HCT116 (cell line): ENCODE data around the gene PKP3.

ENCODE experiments used
- EZH2 ChIP-seq: fragments of 200-600 bp; sonication (generic); IDR thresholded peaks from 2 replicates; pipeline ENCODE4 v1.6.1; 2017; ENCODE audit warnings: antibody characterized with exemption, mixed run types
- POLR2AphosphoS5 ChIP-seq: IDR thresholded peaks from 2 replicates; pipeline ENCODE4 v1.6.1; 2011; ENCODE audit warnings: mild to moderate bottlenecking, low read depth, low read length, moderate library complexity
- TF ChIP-seq, protein P1 (sequence below), 3 experiments: fragments of 200-600 bp in 1 of 3; sonication (generic) in 1 of 3; IDR thresholded peaks in 2 of 3; conservative IDR thresholded peaks in 1 of 3; 2 replicates each; pipeline ENCODE4 v1.5.1; 2012 to 2017; ENCODE audit warnings: low read depth in 2 of 3, low read length in 2 of 3, antibody characterized with exemption in 1 of 3, borderline replicate concordance in 1 of 3, control low read depth in 1 of 3, mild to moderate bottlenecking in 1 of 3, mixed read lengths in 1 of 3, mixed run types in 1 of 3, moderate library complexity in 1 of 3; ENCODE audit not compliant: insufficient read depth in 1 of 3

DNA sequence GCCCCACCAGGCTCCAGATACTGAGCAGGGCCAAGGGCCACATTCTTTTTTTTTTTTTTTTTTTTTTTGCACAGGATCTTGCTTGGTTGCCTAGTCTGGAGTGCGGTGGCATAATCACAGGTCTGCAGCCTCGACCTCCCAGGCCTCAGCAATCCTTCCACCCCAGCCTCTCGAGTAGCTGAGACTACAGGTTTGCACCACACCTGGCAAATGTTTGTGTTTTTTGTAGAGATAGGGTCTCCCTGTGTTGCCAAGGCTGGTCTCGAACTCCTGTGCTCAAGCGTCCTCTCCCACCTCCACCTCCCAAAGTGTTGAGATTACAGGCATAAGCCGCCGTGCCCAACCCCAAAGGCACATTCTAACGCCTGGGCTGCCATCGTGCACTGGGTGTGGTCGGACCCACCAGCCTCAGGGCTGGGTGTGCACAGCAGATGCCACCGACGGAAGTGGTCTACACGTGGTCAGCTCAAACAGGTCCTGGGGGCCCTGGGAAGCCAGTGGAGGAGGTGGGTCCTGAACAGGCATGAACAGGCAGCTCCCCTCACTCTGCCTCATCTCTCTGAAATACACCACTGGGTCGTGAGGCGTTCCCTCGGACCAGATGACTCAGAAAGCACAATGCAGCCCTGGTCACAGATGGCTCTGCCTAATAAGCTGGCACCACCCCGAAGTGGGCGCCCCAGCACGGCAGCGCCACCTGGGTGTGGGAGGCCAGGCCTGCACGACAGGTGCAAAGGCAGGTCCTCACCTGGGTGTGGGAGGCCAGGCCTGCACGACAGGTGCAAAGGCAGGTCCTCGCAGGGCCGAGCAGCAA, 29.9 kb upstream of the PKP3 start:
- no peak for TF ChIP-seq POLR2AphosphoS5
- TF ChIP-seq EZH2 = no peak
- TF ChIP-seq, protein P1, sequence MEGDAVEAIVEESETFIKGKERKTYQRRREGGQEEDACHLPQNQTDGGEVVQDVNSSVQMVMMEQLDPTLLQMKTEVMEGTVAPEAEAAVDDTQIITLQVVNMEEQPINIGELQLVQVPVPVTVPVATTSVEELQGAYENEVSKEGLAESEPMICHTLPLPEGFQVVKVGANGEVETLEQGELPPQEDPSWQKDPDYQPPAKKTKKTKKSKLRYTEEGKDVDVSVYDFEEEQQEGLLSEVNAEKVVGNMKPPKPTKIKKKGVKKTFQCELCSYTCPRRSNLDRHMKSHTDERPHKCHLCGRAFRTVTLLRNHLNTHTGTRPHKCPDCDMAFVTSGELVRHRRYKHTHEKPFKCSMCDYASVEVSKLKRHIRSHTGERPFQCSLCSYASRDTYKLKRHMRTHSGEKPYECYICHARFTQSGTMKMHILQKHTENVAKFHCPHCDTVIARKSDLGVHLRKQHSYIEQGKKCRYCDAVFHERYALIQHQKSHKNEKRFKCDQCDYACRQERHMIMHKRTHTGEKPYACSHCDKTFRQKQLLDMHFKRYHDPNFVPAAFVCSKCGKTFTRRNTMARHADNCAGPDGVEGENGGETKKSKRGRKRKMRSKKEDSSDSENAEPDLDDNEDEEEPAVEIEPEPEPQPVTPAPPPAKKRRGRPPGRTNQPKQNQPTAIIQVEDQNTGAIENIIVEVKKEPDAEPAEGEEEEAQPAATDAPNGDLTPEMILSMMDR (IDR thresholded peaks at IDR 0.05 in 2 of 3, conservative IDR thresholded peaks at IDR 0.05 in 1 of 3; ENCODE audit: borderline replicate concordance in 1 of 3, insufficient read depth in 1 of 3, low read depth in 2 of 3, low read length in 2 of 3) = peak; percentile 52 to 63 (median 62); a peak in 5 of 6 replicates
